A549 (cell line): Measurements from ENCODE around the gene INSYN2B.

Source experiments
- GATA3 ChIP-seq: IDR thresholded peaks from 2 replicates; pipeline ENCODE4 v1.6.1; 2012; ENCODE audit warnings: borderline replicate concordance
- MAFK ChIP-seq: fragments of 450-650 bp; IDR thresholded peaks from 2 replicates; pipeline ENCODE4 v1.6.1; 2014; ENCODE audit not compliant: partially characterized antibody
- MAX ChIP-seq: IDR thresholded peaks from 2 replicates; pipeline ENCODE4 v1.6.1; 2012
- RNF2 ChIP-seq: fragments of 200-600 bp; sonication (generic); IDR thresholded peaks from 2 replicates; pipeline ENCODE4 v1.6.1; 2016; ENCODE audit warnings: low read depth, mild to moderate bottlenecking, antibody characterized with exemption, moderate library complexity, borderline replicate concordance
- SREBF2 ChIP-seq: fragments of 450-650 bp; IDR thresholded peaks from 2 replicates; pipeline ENCODE4 v1.6.1; 2014; ENCODE audit warnings: mild to moderate bottlenecking, moderate library complexity
- TF ChIP-seq, protein P1 (sequence below): fragments of >200 bp; sonication (Bioruptor Twin); formaldehyde crosslinking; IDR thresholded peaks from 3 replicates; pipeline ENCODE4 v1.5.1; 2016

GRCh38 chr5:169828385-169828784, 151.9 kb downstream of the INSYN2B start:
- TF ChIP-seq, protein P1, sequence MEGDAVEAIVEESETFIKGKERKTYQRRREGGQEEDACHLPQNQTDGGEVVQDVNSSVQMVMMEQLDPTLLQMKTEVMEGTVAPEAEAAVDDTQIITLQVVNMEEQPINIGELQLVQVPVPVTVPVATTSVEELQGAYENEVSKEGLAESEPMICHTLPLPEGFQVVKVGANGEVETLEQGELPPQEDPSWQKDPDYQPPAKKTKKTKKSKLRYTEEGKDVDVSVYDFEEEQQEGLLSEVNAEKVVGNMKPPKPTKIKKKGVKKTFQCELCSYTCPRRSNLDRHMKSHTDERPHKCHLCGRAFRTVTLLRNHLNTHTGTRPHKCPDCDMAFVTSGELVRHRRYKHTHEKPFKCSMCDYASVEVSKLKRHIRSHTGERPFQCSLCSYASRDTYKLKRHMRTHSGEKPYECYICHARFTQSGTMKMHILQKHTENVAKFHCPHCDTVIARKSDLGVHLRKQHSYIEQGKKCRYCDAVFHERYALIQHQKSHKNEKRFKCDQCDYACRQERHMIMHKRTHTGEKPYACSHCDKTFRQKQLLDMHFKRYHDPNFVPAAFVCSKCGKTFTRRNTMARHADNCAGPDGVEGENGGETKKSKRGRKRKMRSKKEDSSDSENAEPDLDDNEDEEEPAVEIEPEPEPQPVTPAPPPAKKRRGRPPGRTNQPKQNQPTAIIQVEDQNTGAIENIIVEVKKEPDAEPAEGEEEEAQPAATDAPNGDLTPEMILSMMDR = no peak
- TF ChIP-seq MAFK = no peak
- no peak for TF ChIP-seq SREBF2
- no peak for TF ChIP-seq GATA3
- TF ChIP-seq RNF2 = no peak
- TF ChIP-seq MAX = no peak
